SK-N-SH (cell line): ENCODE data around the gene PLTP. TPM values are rescaled to one million over a fixed set of nuclear protein-coding genes. Genes with fewer than 3 reads are reported as not detected.
"Not testable (repeated sequence)": the region's sequence is repeated elsewhere in the genome, so short reads cannot be mapped to it uniquely, and the experiment has no call there.

Experiments used
- CTCF ChIA-PET: fragments of 300-600, 350-600 bp; formaldehyde crosslinking; extraction: SDS; loops from one replicate; lab custom pipeline; 2021; lab: Yijun Ruan, JAX
- POLR2A ChIA-PET: fragments of 350-600 bp; sonication (Branson Sonifier 250); formaldehyde crosslinking; extraction: SDS; loops from one replicate; lab custom pipeline; 2020; ENCODE audit warnings: antibody characterized with exemption, inconsistent platforms; lab: Yijun Ruan, JAX
- DNase-seq: peaks from one replicate; pipeline ENCODE4 v3.0.0; 2012
- H2AFZ ChIP-seq: fragments of 200-600 bp; sonication (generic); 2 replicates; pipeline ENCODE4 v1.8.1; 2016; ENCODE audit warnings: antibody characterized with exemption, mild to moderate bottlenecking, low read depth
- H3F3A ChIP-seq: fragments of 200-600 bp; sonication (generic); replicated peaks from 2 replicates; pipeline ENCODE3; 2016; ENCODE audit warnings: antibody characterized with exemption, mild to moderate bottlenecking; ENCODE audit not compliant: insufficient read depth
- H3K27ac ChIP-seq, 2 experiments: fragments of 200-500 bp in 1 of 2; fragments of 200-600 bp in 1 of 2; sonication (Bioruptor generic) in 1 of 2; sonication (generic), shearing (Covaris generic) in 1 of 2; 2 replicates each; pipeline versions ENCODE4 v1.5.1 to v1.6.1; 2014 to 2016; ENCODE audit warnings: low read depth in 2 of 2, inconsistent platforms in 1 of 2, low read length in 1 of 2, mild to moderate bottlenecking in 1 of 2, mixed read lengths in 1 of 2
- H3K27me3 ChIP-seq: fragments of 200-600 bp; sonication (generic), shearing (Covaris generic); 2 replicates; pipeline ENCODE4 v1.6.1; 2016; ENCODE audit warnings: mixed run types; ENCODE audit not compliant: insufficient read depth
- H3K36me3 ChIP-seq, 2 experiments: fragments of 200-500 bp in 1 of 2; fragments of 200-600 bp in 1 of 2; sonication (Bioruptor generic) in 1 of 2; sonication (generic) in 1 of 2; replicated peaks in 1 of 2; 2 replicates each; pipeline versions ENCODE3 to v1.5.1; 2014 to 2016; ENCODE audit warnings: low read length in 1 of 2, mild to moderate bottlenecking in 1 of 2; ENCODE audit not compliant: insufficient read depth in 2 of 2, control insufficient read depth in 1 of 2
- H3K4me1 ChIP-seq, 2 experiments: fragments of 200-500 bp in 1 of 2; fragments of 200-600 bp in 1 of 2; sonication (Bioruptor generic) in 1 of 2; sonication (generic), shearing (Covaris generic) in 1 of 2; 2 replicates each; pipeline versions ENCODE4 v1.5.1 to v1.6.1; 2014 to 2016; ENCODE audit warnings: low read depth in 1 of 2, low read length in 1 of 2, mixed run types in 1 of 2; ENCODE audit not compliant: insufficient read depth in 2 of 2, control insufficient read depth in 1 of 2
- H3K4me2 ChIP-seq: fragments of 200-600 bp; sonication (generic), shearing (Covaris generic); 2 replicates; pipeline ENCODE4 v1.6.1; 2017; ENCODE audit warnings: mixed run types
- H3K4me3 ChIP-seq, 2 experiments: fragments of 200-500 bp in 1 of 2; fragments of 200-600 bp in 1 of 2; sonication (Bioruptor generic) in 1 of 2; sonication (generic), shearing (Covaris generic) in 1 of 2; 2 replicates each; pipeline versions ENCODE4 v1.5.1 to v1.8.1; 2014 to 2016; ENCODE audit warnings: low read depth in 2 of 2, inconsistent platforms in 1 of 2, low read length in 1 of 2, mild to moderate bottlenecking in 1 of 2, mixed read lengths in 1 of 2, moderate library complexity in 1 of 2
- H3K79me2 ChIP-seq: fragments of 200-600 bp; sonication (generic); 2 replicates; pipeline ENCODE4 v1.8.1; 2017; ENCODE audit warnings: mild to moderate bottlenecking; ENCODE audit not compliant: insufficient read depth
- H3K9ac ChIP-seq: fragments of 200-600 bp; sonication (generic); 2 replicates; pipeline ENCODE4 v1.6.1; 2017; ENCODE audit warnings: mixed run types
- H3K9me2 ChIP-seq: fragments of 200-600 bp; sonication (generic); 2 replicates; pipeline ENCODE4 v1.6.1; 2017; ENCODE audit warnings: mixed run types
- H3K9me3 ChIP-seq: fragments of 200-600 bp; sonication (generic); 2 replicates; pipeline ENCODE4 v1.6.1; 2017; ENCODE audit warnings: mixed run types, mild to moderate bottlenecking, moderate library complexity
- H4K20me1 ChIP-seq: fragments of 200-600 bp; sonication (generic); 2 replicates; pipeline ENCODE4 v1.6.1; 2017; ENCODE audit warnings: mild to moderate bottlenecking, mixed run types; ENCODE audit not compliant: insufficient read depth
- FOSL2 ChIP-seq: IDR thresholded peaks from 2 replicates; pipeline ENCODE4 v1.4.0; 2012; ENCODE audit warnings: low read depth, mild to moderate bottlenecking, moderate library complexity, borderline replicate concordance
- GABPA ChIP-seq: IDR thresholded peaks from 2 replicates; pipeline ENCODE4 v1.4.0; 2012; ENCODE audit warnings: low read depth, mild to moderate bottlenecking
- GATA2 ChIP-seq: sonication (generic); formaldehyde crosslinking; IDR thresholded peaks from 2 replicates; pipeline ENCODE4 v1.5.0; 2020; ENCODE audit warnings: mild to moderate bottlenecking, missing genetic modification reagents
- IRF3 ChIP-seq: fragments of 150-350 bp; IDR thresholded peaks from 2 replicates; pipeline ENCODE4 v1.6.1; 2016; ENCODE audit warnings: mild to moderate bottlenecking, low read depth, low read length
- MEF2A ChIP-seq: IDR thresholded peaks from 2 replicates; pipeline ENCODE4 v1.4.0; 2012; ENCODE audit warnings: low read depth, borderline replicate concordance
- POLR2AphosphoS5 ChIP-seq: IDR thresholded peaks from 2 replicates; pipeline ENCODE4 v1.6.1; 2012; ENCODE audit warnings: low read depth, low read length
- RCOR1 ChIP-seq: fragments of 150-350 bp; IDR thresholded peaks from 2 replicates; pipeline ENCODE4 v1.6.1; 2017; ENCODE audit warnings: antibody characterized with exemption, low read length
- SMC3 ChIP-seq: IDR thresholded peaks from 2 replicates; pipeline ENCODE4 v1.6.1; 2012; ENCODE audit warnings: low read depth, low read length, improper control_type of control experiment
- TCF12 ChIP-seq: IDR thresholded peaks from 2 replicates; pipeline ENCODE4 v1.4.0; 2012
- TEAD4 ChIP-seq: IDR thresholded peaks from 2 replicates; pipeline ENCODE4 v1.4.0; 2012; ENCODE audit warnings: mild to moderate bottlenecking, borderline replicate concordance; ENCODE audit not compliant: insufficient read depth
- YY1 ChIP-seq: IDR thresholded peaks from 2 replicates; pipeline ENCODE4 v1.4.0; 2012; ENCODE audit warnings: low read depth, mild to moderate bottlenecking
- WGBS: methylation state at CpG from one replicate; pipeline ENCODE4 v1.1.6; 2017; ENCODE audit warnings: low lambda C conversion rate; 5-methylcytosine and 5-hydroxymethylcytosine counted together
- polyA plus RNA-seq, 3 experiments: library from polyadenylated mRNA; depleted of rRNA; stranded (reverse); fragments of >200 nt; gene quantifications; 2 replicates each; pipeline ENCODE4 v1.2.3, GENCODE V29; 2012

The PLTP gene
- polyA plus RNA-seq, 1 of the 3 experiments (the other 2 are of a cell fraction) = 154 TPM

GRCh38 chr20:45957021-45957941 is 45.3 kb upstream of the PLTP start:
- Histone ChIP-seq H3K4me2 (no peak overlapping the region), H2AFZ (no peak overlapping the region), H3K9me2 (no peaks in the 10 kb centered on the region), H3K79me2 (no peaks in the 10 kb centered on the region), H3K27me3 (no peaks in the 10 kb centered on the region), H3K4me1 (no peaks in the 10 kb centered on the region), H3K4me3 (no peak overlapping the region), H3K9me3 (no peaks in the 10 kb centered on the region), H3K27ac (no peak overlapping the region), H3K9ac (no peak overlapping the region), H4K20me1 (no peaks in the 10 kb centered on the region), H3F3A (no peaks in the 10 kb centered on the region), H3K36me3 (peaks cover 31 to 65% of the 10 kb centered on the region in 2 experiments)
- ChIA-PET CTCF (interaction anchor here (1.2 to 6.1 kb wide), 5 partner anchors 8 to 133 kb away, joined by 3 to 51 read pairs (median 9); partner anchors contain the start of genes CTSA and NEURL2), POLR2A (interaction anchor here (0.8 to 1.6 kb wide), 4 partner anchors 8 to 23 kb away, joined by 3 to 5 read pairs (median 4); partner anchors contain the start of gene PCIF1)
- no peak for DNase-seq
- 87% methylated on average over 10 of the region's 19 CpGs for WGBS
- TF ChIP-seq SMC3 (no peak), YY1 (no peak), GATA2 (CRISPR knock-in tag) (no peak), GABPA (no peak), IRF3 (no peak), MEF2A (no peak), RCOR1 (no peak), TCF12 (no peak), TEAD4 (no peak), FOSL2 (no peak)

GRCh38 chr20:45956326-45956725 is 44.4 kb upstream of the PLTP start:
- H4K20me1 ChIP-seq, H3K4me2 ChIP-seq, H3K9me2 ChIP-seq, H3K9ac ChIP-seq, H2AFZ ChIP-seq, DNase-seq, H3F3A ChIP-seq, CTCF ChIA-PET, H3K79me2 ChIP-seq, H3K4me1 ChIP-seq, H3K4me3 ChIP-seq, H3K27me3 ChIP-seq, H3K9me3 ChIP-seq, POLR2A ChIA-PET, H3K27ac ChIP-seq: not testable (repeated sequence)
- H3K36me3 ChIP-seq = peaks cover 35 to 65% of the 10 kb centered on the region in 2 experiments
- 97% methylated on average over 10 of the region's 10 CpGs for WGBS

- CTCF ChIA-PET = interaction anchor here (1.4 to 3.1 kb wide), 3 partner anchors 9 to 16 kb away, joined by 5 to 20 read pairs (median 9); no protein-coding TSS in a partner anchor
- Histone ChIP-seq H3K27me3 (no peaks in the 10 kb centered on the region), H4K20me1 (no peaks in the 10 kb centered on the region), H3K36me3 (peaks cover 23 to 59% of the 10 kb centered on the region in 2 experiments), H3K9me3 (no peaks in the 10 kb centered on the region), H3K4me2 (no peak overlapping the region), H3K9me2 (no peaks in the 10 kb centered on the region), H3F3A (no peaks in the 10 kb centered on the region), H3K9ac (no peak overlapping the region), H2AFZ (no peak overlapping the region), H3K79me2 (no peaks in the 10 kb centered on the region), H3K4me3 (no peak overlapping the region), H3K27ac (no peak overlapping the region), H3K4me1 (peaks cover 0 to 5% of the 10 kb centered on the region in 2 experiments; a peak in 1 of 4 replicates)
- POLR2A ChIA-PET = no interaction called here
- 95% methylated on average over 4 of the region's 9 CpGs for WGBS
- no peak for TF ChIP-seq POLR2AphosphoS5
- TF ChIP-seq TCF12 = no peak
- no peak for DNase-seq
Observed at GRCh38 chr20:45953672-45954071, 41.7 kb upstream of the PLTP start.
